Activated CD8-positive, alpha-beta memory T cell treated with anti-CD3 and anti-CD28 coated beads, Interleukin-2, amount 50 U/mL, for 1 hour (primary cell): ENCODE data around the gene IRX2.

Experiments
- DNase-seq: peaks from one replicate; pipeline ENCODE4 v3.0.0-alpha.2; 2020; ENCODE audit errors: extremely low read depth

IRX2 gene

GRCh38 chr5:2697041-2697440 is 54.4 kb downstream of the IRX2 start:
- DNase-seq, result no peak
